Activated CD8-positive, alpha-beta T cell treated with anti-CD3 and anti-CD28 coated beads for 36 hours (primary cell): ENCODE measurements around the gene PTPRD. TPM values are rescaled to one million over a fixed set of nuclear protein-coding genes. Genes with fewer than 3 reads are reported as not detected.

ENCODE experiments used
- ATAC-seq: fragments of 200-7000 bp; cut with Tn5 transposase; one replicate; pipeline ENCODE4 v1.10.0; 2021; ENCODE audit warnings: mild to moderate bottlenecking, moderate library complexity
- CTCF ChIA-PET: fragments of 350-600 bp; sonication (Branson Sonifier 250); formaldehyde crosslinking; loops from one replicate; lab custom pipeline; 2021; ENCODE audit warnings: antibody characterized with exemption; lab: Charles Lee
- POLR2A ChIA-PET: fragments of 350-600 bp; sonication (Branson Sonifier 250); formaldehyde crosslinking; loops from one replicate; lab custom pipeline; 2021; ENCODE audit warnings: antibody characterized with exemption; lab: Charles Lee
- DNase-seq: peaks from one replicate; pipeline ENCODE4 v3.0.0-alpha.2; 2020
- H3K27ac Mint-ChIP-seq: one replicate; pipeline ENCODE4 v1.8.0; 2021; ENCODE audit warnings: mild to moderate bottlenecking, mixed read lengths
- H3K27me3 Mint-ChIP-seq: one replicate; pipeline ENCODE4 v1.8.0; 2021; ENCODE audit warnings: mixed read lengths
- H3K36me3 Mint-ChIP-seq: one replicate; pipeline ENCODE4 v1.8.0; 2021; ENCODE audit warnings: low read depth, mixed read lengths
- H3K4me1 Mint-ChIP-seq: one replicate; pipeline ENCODE4 v1.8.0; 2021; ENCODE audit warnings: low read depth, mixed read lengths
- H3K4me3 Mint-ChIP-seq: one replicate; pipeline ENCODE4 v1.8.0; 2021; ENCODE audit warnings: mild to moderate bottlenecking, moderate library complexity, mixed read lengths
- H3K9me3 Mint-ChIP-seq: one replicate; pipeline ENCODE4 v1.8.0; 2021; ENCODE audit warnings: mixed read lengths
- intact Hi-C: fragments of 100-400 bp; cut with micrococcal nuclease; formaldehyde crosslinking; loops from one replicate; pipeline ENCODE4 v1.10.0; 2022
- total RNA-seq, 2 experiments: library from RNA; stranded (reverse); gene quantifications; one replicate each; pipeline ENCODE4 v1.2.3, GENCODE V29; 2021
- TF ChIP-seq, protein P1 (sequence below): fragments of 200-600 bp; IDR thresholded peaks from one replicate; pipeline ENCODE4 v1.8.0; 2022; ENCODE audit warnings: antibody characterized with exemption, mild to moderate bottlenecking

The PTPRD gene
- total RNA-seq, 2 experiments from 2014 or later = not detected

DNA sequence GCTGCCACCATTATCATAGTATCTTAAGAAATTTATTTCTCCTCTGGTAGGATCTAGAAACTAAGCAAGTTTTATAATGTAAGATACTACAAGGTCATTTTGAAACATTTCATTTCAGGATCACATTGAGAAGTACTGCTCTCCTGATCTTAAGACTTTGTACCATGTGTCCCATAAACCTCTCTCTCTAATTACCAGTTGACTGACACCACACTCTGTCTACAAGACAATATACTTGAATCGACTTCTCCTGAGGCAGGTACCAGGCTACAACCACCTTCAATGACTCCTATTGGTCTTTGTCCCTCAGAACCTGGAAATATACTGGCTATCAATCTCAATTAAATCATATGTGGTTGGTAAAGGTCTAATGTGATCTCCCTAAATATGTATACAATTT lies 597.0 kb downstream of the PTPRD start:
- ATAC-seq (no peak), DNase-seq (no peak)
- Mint-ChIP-seq H3K27me3 (no peaks in the 10 kb centered on the region), H3K27ac (no peak overlapping the region), H3K4me3 (no peak overlapping the region), H3K36me3 (no peaks in the 10 kb centered on the region), H3K4me1 (no peaks in the 10 kb centered on the region), H3K9me3 (no peaks in the 10 kb centered on the region)
- intact Hi-C loops = no loop called here
- TF ChIP-seq, protein P1, sequence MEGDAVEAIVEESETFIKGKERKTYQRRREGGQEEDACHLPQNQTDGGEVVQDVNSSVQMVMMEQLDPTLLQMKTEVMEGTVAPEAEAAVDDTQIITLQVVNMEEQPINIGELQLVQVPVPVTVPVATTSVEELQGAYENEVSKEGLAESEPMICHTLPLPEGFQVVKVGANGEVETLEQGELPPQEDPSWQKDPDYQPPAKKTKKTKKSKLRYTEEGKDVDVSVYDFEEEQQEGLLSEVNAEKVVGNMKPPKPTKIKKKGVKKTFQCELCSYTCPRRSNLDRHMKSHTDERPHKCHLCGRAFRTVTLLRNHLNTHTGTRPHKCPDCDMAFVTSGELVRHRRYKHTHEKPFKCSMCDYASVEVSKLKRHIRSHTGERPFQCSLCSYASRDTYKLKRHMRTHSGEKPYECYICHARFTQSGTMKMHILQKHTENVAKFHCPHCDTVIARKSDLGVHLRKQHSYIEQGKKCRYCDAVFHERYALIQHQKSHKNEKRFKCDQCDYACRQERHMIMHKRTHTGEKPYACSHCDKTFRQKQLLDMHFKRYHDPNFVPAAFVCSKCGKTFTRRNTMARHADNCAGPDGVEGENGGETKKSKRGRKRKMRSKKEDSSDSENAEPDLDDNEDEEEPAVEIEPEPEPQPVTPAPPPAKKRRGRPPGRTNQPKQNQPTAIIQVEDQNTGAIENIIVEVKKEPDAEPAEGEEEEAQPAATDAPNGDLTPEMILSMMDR = no peak
- POLR2A ChIA-PET = no interaction called here
- CTCF ChIA-PET = no interaction called here

DNA sequence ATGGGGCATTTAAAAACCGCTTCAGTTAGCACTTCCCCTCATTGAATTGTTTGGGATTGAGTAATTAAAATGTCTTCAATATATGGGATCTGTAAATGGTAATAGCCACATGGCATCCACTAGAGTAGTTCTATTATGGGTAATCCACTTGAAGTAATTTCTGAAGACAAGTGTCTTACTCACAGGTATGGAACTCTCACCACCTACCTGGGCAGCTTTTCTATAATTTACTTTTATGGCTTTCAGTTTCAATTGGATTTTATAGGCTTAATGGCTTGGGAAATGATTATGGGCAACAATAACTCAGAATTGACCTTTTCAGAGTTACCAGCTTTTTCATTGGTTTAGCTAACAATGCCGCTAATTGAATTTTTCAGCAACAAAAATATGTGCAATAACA lies 597.9 kb downstream of the PTPRD start:
- ChIA-PET CTCF (no interaction called here), POLR2A (no interaction called here)
- Mint-ChIP-seq H3K27ac (no peak overlapping the region), H3K4me1 (no peaks in the 10 kb centered on the region), H3K9me3 (peaks cover 2% of the 10 kb centered on the region), H3K4me3 (no peak overlapping the region), H3K36me3 (no peaks in the 10 kb centered on the region), H3K27me3 (no peaks in the 10 kb centered on the region)
- no peak for DNase-seq
- TF ChIP-seq, protein P1 = no peak
- no peak for ATAC-seq
- intact Hi-C loops = no loop called here

DNA sequence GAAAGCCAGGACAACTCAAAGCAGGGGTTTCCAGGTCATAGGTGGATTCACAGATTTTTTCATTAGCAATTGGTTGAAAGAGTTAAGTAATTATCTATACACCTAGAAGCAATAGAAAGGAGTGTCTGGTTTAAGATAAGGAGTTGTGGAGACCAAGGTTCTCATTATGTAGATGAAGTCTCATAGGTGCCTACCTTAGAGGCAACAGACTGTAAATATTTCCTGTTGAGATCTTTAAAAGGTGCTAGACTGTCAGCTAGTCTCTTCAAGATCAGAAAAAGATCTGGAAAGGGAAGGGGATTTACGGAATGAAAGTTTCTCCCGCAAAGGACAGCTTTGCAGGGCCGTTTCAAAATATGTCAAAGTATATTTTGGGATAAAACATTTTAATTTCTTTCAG lies 603.4 kb downstream of the PTPRD start:
- intact Hi-C loops = no loop called here
- DNase-seq (no peak), ATAC-seq (no peak)
- peaks cover 2% of the 10 kb centered on the region for H3K9me3 Mint-ChIP-seq
- H3K4me3 Mint-ChIP-seq = no peak overlapping the region
- no peaks in the 10 kb centered on the region for H3K36me3 Mint-ChIP-seq
- ChIA-PET POLR2A (no interaction called here), CTCF (no interaction called here)
- no peak overlapping the region for H3K27ac Mint-ChIP-seq
- TF ChIP-seq, protein P1 = no peak
- no peaks in the 10 kb centered on the region for H3K27me3 Mint-ChIP-seq
- H3K4me1 Mint-ChIP-seq = no peaks in the 10 kb centered on the region

DNA sequence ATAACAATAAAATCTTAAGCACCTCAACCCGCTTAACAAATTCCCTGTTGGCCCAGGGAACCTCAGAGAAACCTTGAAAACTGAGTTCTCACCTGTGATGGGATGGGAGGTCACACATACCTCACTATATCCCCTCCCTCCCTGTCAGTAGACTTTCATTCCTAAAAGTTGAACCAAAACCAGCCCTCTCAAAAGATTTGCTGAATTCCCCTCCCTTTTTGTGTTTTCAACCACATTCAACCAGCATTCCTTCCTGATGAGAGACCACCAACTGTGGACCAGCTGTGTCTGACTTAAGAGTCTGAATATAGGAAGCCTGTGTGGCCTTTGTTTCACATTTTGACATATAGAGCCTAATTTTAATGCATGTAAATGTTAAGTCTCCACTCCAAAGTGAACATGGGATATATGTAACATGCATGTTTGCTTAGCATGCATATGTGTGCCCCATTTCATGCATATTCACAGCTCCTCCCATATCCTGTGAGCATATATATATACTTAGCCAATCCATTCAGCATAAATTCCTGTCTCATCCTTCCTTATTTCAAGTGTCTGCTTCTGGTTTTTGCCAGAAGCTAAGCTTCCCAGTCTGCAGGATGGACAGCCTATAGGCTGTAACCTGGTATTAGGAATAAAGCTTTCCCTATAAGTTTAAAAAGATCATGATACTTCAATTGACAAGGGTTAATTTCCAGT lies 604.6 kb downstream of the PTPRD start:
- no peak for DNase-seq
- no peak overlapping the region for H3K4me3 Mint-ChIP-seq
- no peak for ATAC-seq
- TF ChIP-seq, protein P1 = no peak
- peaks cover 2% of the 10 kb centered on the region for H3K9me3 Mint-ChIP-seq
- H3K27ac Mint-ChIP-seq = no peak overlapping the region
- H3K36me3 Mint-ChIP-seq = no peaks in the 10 kb centered on the region
- CTCF ChIA-PET = no interaction called here
- H3K27me3 Mint-ChIP-seq = no peaks in the 10 kb centered on the region
- H3K4me1 Mint-ChIP-seq = no peaks in the 10 kb centered on the region
- POLR2A ChIA-PET = no interaction called here
- intact Hi-C loops = no loop called here

DNA sequence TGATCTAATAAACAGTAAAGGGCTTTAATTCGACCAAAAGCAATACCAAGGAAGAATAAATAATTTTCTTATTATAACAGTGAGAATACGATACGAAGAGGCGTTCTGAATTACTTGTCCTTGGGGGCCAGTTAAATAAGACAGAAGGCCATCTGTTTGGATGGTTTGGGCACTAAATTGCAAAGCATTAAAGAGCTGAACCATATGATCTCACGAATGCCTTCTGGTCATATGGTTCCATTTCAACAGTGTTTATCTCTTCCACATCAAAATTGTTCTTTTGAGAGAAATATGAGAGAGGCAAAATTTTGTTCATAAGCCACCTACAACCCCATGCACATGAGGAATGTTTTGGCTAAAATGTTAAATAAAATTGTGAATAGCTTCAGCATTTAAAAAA lies 605.4 kb downstream of the PTPRD start:
- Mint-ChIP-seq H3K36me3 (no peaks in the 10 kb centered on the region), H3K27me3 (no peaks in the 10 kb centered on the region), H3K9me3 (peaks cover 2% of the 10 kb centered on the region), H3K4me3 (no peak overlapping the region), H3K4me1 (no peaks in the 10 kb centered on the region), H3K27ac (no peak overlapping the region)
- ATAC-seq (no peak), DNase-seq (no peak)
- ChIA-PET POLR2A (no interaction called here), CTCF (no interaction called here)
- TF ChIP-seq, protein P1 = no peak
- intact Hi-C loops = no loop called here
